NCI-H446 (cell line): Measurements from ENCODE around the gene MZT2A.
"Not testable (repeated sequence)": the region's sequence is repeated elsewhere in the genome, so short reads cannot be mapped to it uniquely, and the experiment has no call there.

Source experiments
- DNase-seq, 2 experiments: peaks; one replicate each; lab custom pipeline; 2025; lab: John Stamatoyannopoulos, UW

MZT2A gene

GRCh38 chr2:131492418-131493198, 411 bp upstream of the MZT2A start:
- DNase-seq: peak; percentile 82 to 90

- not testable (repeated sequence) for DNase-seq
Measured at GRCh38 chr2:131491469-131491836, 744 bp downstream of the MZT2A start.

- peak in 1 of 2 experiments; percentile 43 for DNase-seq
Measured at GRCh38 chr2:131490616-131491468, 1.4 kb downstream of the MZT2A start.

- DNase-seq: no peak
Measured at GRCh38 chr2:131488306-131489205, 3.6 kb downstream of the MZT2A start.

GRCh38 chr2:131486201-131486902, 5.8 kb downstream of the MZT2A start:
- DNase-seq: not testable (repeated sequence)

- DNase-seq: not testable (repeated sequence)
Measured at GRCh38 chr2:131484906-131485460, 7.2 kb downstream of the MZT2A start.

GRCh38 chr2:131483981-131484820, 8.0 kb downstream of the MZT2A start:
- not testable (repeated sequence) for DNase-seq

GRCh38 chr2:131482506-131483155, 9.6 kb downstream of the MZT2A start:
- not testable (repeated sequence) for DNase-seq

- DNase-seq: not testable (repeated sequence)
Measured at GRCh38 chr2:131480351-131480750, 11.8 kb downstream of the MZT2A start.

- DNase-seq: not testable (repeated sequence)
Measured at GRCh38 chr2:131478850-131479461, 13.2 kb downstream of the MZT2A start.

- DNase-seq: not testable (repeated sequence)
Measured at GRCh38 chr2:131478074-131478849, 13.9 kb downstream of the MZT2A start.

- not testable (repeated sequence) for DNase-seq
Measured at GRCh38 chr2:131477227-131477626, 15.0 kb downstream of the MZT2A start.

- not testable (repeated sequence) for DNase-seq
Measured at GRCh38 chr2:131476363-131476762, 15.8 kb downstream of the MZT2A start.

GRCh38 chr2:131475831-131476230, 16.4 kb downstream of the MZT2A start, which contains the start of gene TUBA3D:
TUBA3D (plus strand) TSS chr2:131476119; CDS start chr2:131476200, 81 bp downstream.
- DNase-seq: no peak

- not testable (repeated sequence) for DNase-seq
Measured at GRCh38 chr2:131473266-131473665, 18.9 kb downstream of the MZT2A start.

GRCh38 chr2:131471624-131472023, 20.6 kb downstream of the MZT2A start:
- not testable (repeated sequence) for DNase-seq

- not testable (repeated sequence) for DNase-seq
Measured at GRCh38 chr2:131470944-131471343, 21.3 kb downstream of the MZT2A start.

GRCh38 chr2:131467722-131468121, 24.5 kb downstream of the MZT2A start:
- not testable (repeated sequence) for DNase-seq
